H9 (cell line): Measurements from ENCODE around the gene SYT9. TPM values are rescaled to one million over a fixed set of nuclear protein-coding genes. Genes with fewer than 3 reads are reported as not detected.

Experiments used
- DNase-seq: peaks from one replicate; pipeline ENCODE4 v3.0.0-alpha.2; 2017
- H2AFZ ChIP-seq: one replicate; pipeline ENCODE4 v1.6.1; 2013; ENCODE audit warnings: mild to moderate bottlenecking, low read length, control low read depth, moderate library complexity
- H2AK5ac ChIP-seq: 2 replicates; pipeline ENCODE4 v1.6.1; 2013; ENCODE audit warnings: low read length, control low read depth, mixed read lengths; ENCODE audit not compliant: insufficient read length
- H2BK120ac ChIP-seq: one replicate; pipeline ENCODE4 v1.6.1; 2013; ENCODE audit warnings: low read depth, mild to moderate bottlenecking, low read length, control low read depth, inconsistent platforms; ENCODE audit not compliant: poor library complexity, severe bottlenecking
- H2BK12ac ChIP-seq: 2 replicates; pipeline ENCODE4 v1.6.1; 2013; ENCODE audit warnings: low read length, control low read depth, mixed read lengths, low read depth; ENCODE audit not compliant: insufficient read length
- H2BK15ac ChIP-seq: 2 replicates; pipeline ENCODE4 v1.6.1; 2013; ENCODE audit warnings: low read depth, low read length, control low read depth
- H2BK20ac ChIP-seq: one replicate; pipeline ENCODE4 v1.6.1; 2013; ENCODE audit warnings: low read depth, mild to moderate bottlenecking, low read length, control low read depth, inconsistent platforms; ENCODE audit not compliant: poor library complexity, severe bottlenecking
- H2BK5ac ChIP-seq: 2 replicates; pipeline ENCODE4 v1.6.1; 2013; ENCODE audit warnings: low read length, control low read depth, mixed read lengths; ENCODE audit not compliant: insufficient read length
- H3K14ac ChIP-seq: 2 replicates; pipeline ENCODE4 v1.6.1; 2013; ENCODE audit warnings: low read length, control low read depth; ENCODE audit not compliant: insufficient read depth
- H3K18ac ChIP-seq: 2 replicates; pipeline ENCODE4 v1.6.1; 2013; ENCODE audit warnings: low read depth, mild to moderate bottlenecking, mixed read lengths, low read length, control low read depth; ENCODE audit not compliant: insufficient read length
- H3K23ac ChIP-seq: 2 replicates; pipeline ENCODE4 v1.6.1; 2013; ENCODE audit warnings: low read length, control low read depth, mixed read lengths, low read depth; ENCODE audit not compliant: insufficient read length
- H3K23me2 ChIP-seq: 2 replicates; pipeline ENCODE4 v1.6.1; 2013; ENCODE audit warnings: low read depth, mild to moderate bottlenecking, mixed read lengths, low read length, control low read depth; ENCODE audit not compliant: insufficient read length, poor library complexity, severe bottlenecking
- H3K27ac ChIP-seq: 2 replicates; pipeline ENCODE4 v1.5.1; 2013; ENCODE audit warnings: low read length, control low read depth, mixed read lengths, low read depth; ENCODE audit not compliant: insufficient read length
- H3K27me3 ChIP-seq: 2 replicates; pipeline ENCODE4 v1.6.1; 2013; ENCODE audit warnings: low read length, control low read depth, inconsistent platforms; ENCODE audit not compliant: insufficient read depth
- H3K4ac ChIP-seq: 2 replicates; pipeline ENCODE4 v1.6.1; 2013; ENCODE audit warnings: low read depth, mild to moderate bottlenecking, control low read depth, inconsistent platforms, low read length, moderate library complexity
- H3K4me1 ChIP-seq: 2 replicates; pipeline ENCODE4 v1.6.1; 2013; ENCODE audit warnings: low read length, control low read depth, inconsistent platforms; ENCODE audit not compliant: insufficient read depth
- H3K4me2 ChIP-seq: 2 replicates; pipeline ENCODE4 v1.6.1; 2013; ENCODE audit warnings: low read length, control low read depth, mixed read lengths; ENCODE audit not compliant: insufficient read length, insufficient read depth
- H3K56ac ChIP-seq: 2 replicates; pipeline ENCODE4 v1.6.1; 2013; ENCODE audit warnings: low read depth, mild to moderate bottlenecking, mixed read lengths, low read length, control low read depth; ENCODE audit not compliant: insufficient read length
- H3K79me1 ChIP-seq: 2 replicates; pipeline ENCODE4 v1.6.1; 2013; ENCODE audit warnings: low read depth, mild to moderate bottlenecking, moderate library complexity, low read length, control low read depth, inconsistent platforms; ENCODE audit not compliant: insufficient read depth, poor library complexity, severe bottlenecking
- H3K79me2 ChIP-seq: 2 replicates; pipeline ENCODE4 v1.6.1; 2013; ENCODE audit warnings: low read length, control low read depth, inconsistent platforms; ENCODE audit not compliant: insufficient read depth
- H3K9ac ChIP-seq: 2 replicates; pipeline ENCODE4 v1.6.1; 2013; ENCODE audit warnings: low read length, control low read depth, mixed read lengths; ENCODE audit not compliant: insufficient read length; ENCODE audit errors: extremely low read depth
- H3K9me3 ChIP-seq: one replicate; pipeline ENCODE4 v1.6.1; 2013; ENCODE audit warnings: low read depth, low read length, inconsistent platforms; ENCODE audit not compliant: control insufficient read depth
- H3T11ph ChIP-seq: one replicate; pipeline ENCODE4 v1.6.1; 2013; ENCODE audit warnings: mild to moderate bottlenecking, low read length, control low read depth, inconsistent platforms
- H4K20me1 ChIP-seq: one replicate; pipeline ENCODE4 v1.6.1; 2013; ENCODE audit not compliant: control insufficient read depth, insufficient read length, insufficient read depth
- H4K5ac ChIP-seq: 2 replicates; pipeline ENCODE4 v1.6.1; 2013; ENCODE audit warnings: low read depth, mild to moderate bottlenecking, mixed read lengths, low read length, control low read depth; ENCODE audit not compliant: insufficient read length
- H4K8ac ChIP-seq: replicated peaks from 2 replicates; pipeline ENCODE4 v1.6.1; 2013; ENCODE audit warnings: low read length, control low read depth, mixed read lengths, low read depth; ENCODE audit not compliant: insufficient read length
- H4K91ac ChIP-seq: 2 replicates; pipeline ENCODE4 v1.6.1; 2013; ENCODE audit warnings: low read depth, mild to moderate bottlenecking, moderate library complexity, mixed read lengths, low read length, control low read depth; ENCODE audit not compliant: insufficient read length
- H3K27ac Mint-ChIP-seq, 3 experiments: 2 replicates in 2 of 3; 3 replicates in 1 of 3; pipeline ENCODE4 v1.8.0; 2020 to 2021; ENCODE audit warnings: mixed read lengths in 3 of 3, mild to moderate bottlenecking in 1 of 3, moderate library complexity in 1 of 3
- H3K27me3 Mint-ChIP-seq: 2 replicates; pipeline ENCODE4 v1.8.0; 2021; ENCODE audit warnings: low read depth, mild to moderate bottlenecking, moderate library complexity, mixed read lengths
- H3K36me3 Mint-ChIP-seq, 3 experiments: 2 replicates in 2 of 3; 3 replicates in 1 of 3; pipeline ENCODE4 v1.8.0; 2020 to 2021; ENCODE audit warnings: low read depth in 3 of 3, mixed read lengths in 3 of 3; ENCODE audit not compliant: insufficient read depth in 1 of 3
- H3K4me1 Mint-ChIP-seq, 2 experiments: 2 replicates each; pipeline ENCODE4 v1.8.0; 2020; ENCODE audit warnings: mixed read lengths in 2 of 2
- H3K4me3 Mint-ChIP-seq, 2 experiments: 2 replicates in 1 of 2; 3 replicates in 1 of 2; pipeline ENCODE4 v1.8.0; 2020 to 2021; ENCODE audit warnings: mild to moderate bottlenecking in 2 of 2, mixed read lengths in 2 of 2, moderate library complexity in 1 of 2
- H3K9me3 Mint-ChIP-seq, 2 experiments: 2 replicates in 1 of 2; 3 replicates in 1 of 2; pipeline ENCODE4 v1.8.0; 2020; ENCODE audit warnings: mild to moderate bottlenecking in 2 of 2, mixed read lengths in 2 of 2, moderate library complexity in 1 of 2
- CTCF ChIP-seq: fragments of 200-600 bp; sonication (generic); conservative IDR thresholded peaks from 3 replicates; pipeline ENCODE4 v1.8.0; 2021; ENCODE audit warnings: antibody characterized with exemption, mild to moderate bottlenecking
- WGBS: extraction: QIAGEN DNeasy Blood & Tissue Kit; methylation state at CpG from one replicate; pipeline ENCODE4 v1.1.7; 2013; ENCODE audit warnings: missing lambda C conversion rate, low lambda C conversion rate, mixed read lengths; ENCODE audit not compliant: insufficient read length; ENCODE audit errors: extremely low coverage; 5-methylcytosine and 5-hydroxymethylcytosine counted together
- total RNA-seq: library from RNA; stranded (reverse); gene quantifications from 2 replicates; pipeline ENCODE4 v1.2.1, GENCODE V29; 2021

SYT9 gene
- total RNA-seq, 1 experiment from 2014 or later: 0.63 TPM

- no peak overlapping the region for H2BK12ac ChIP-seq
- H3T11ph ChIP-seq: no peak overlapping the region
- no peaks in the 10 kb centered on the region for H3K79me1 ChIP-seq
- H3K4ac ChIP-seq: no peak overlapping the region
- no peak overlapping the region for H3K4me2 ChIP-seq
- no peak overlapping the region for H2BK120ac ChIP-seq
- H3K4me1 Mint-ChIP-seq: peaks cover 0 to 3% of the 10 kb centered on the region in 2 experiments; a peak in 1 of 4 replicates
- TF ChIP-seq CTCF: no peak
- H3K14ac ChIP-seq: no peak overlapping the region
- no peaks in the 10 kb centered on the region for H3K23me2 ChIP-seq
- peaks cover 13 to 14% of the 10 kb centered on the region in 2 experiments for H3K9me3 Mint-ChIP-seq
- H4K20me1 ChIP-seq: no peaks in the 10 kb centered on the region
- H2BK5ac ChIP-seq: no peak overlapping the region
- peaks cover 0 to 4% (median 3%) of the 10 kb centered on the region in 3 experiments; a peak in 2 of 7 replicates for H3K36me3 Mint-ChIP-seq
- H3K27me3 ChIP-seq: no peaks in the 10 kb centered on the region
- WGBS: no CpG with 5 or more reads among the region's 1 CpG
- no peak overlapping the region for H3K4me3 Mint-ChIP-seq
- no peak overlapping the region for H2BK20ac ChIP-seq
- H3K79me2 ChIP-seq: no peaks in the 10 kb centered on the region
- H3K9me3 ChIP-seq: no peaks in the 10 kb centered on the region
- H2AFZ ChIP-seq: no peak overlapping the region
- no peak overlapping the region for H3K23ac ChIP-seq
- no peak overlapping the region for H3K18ac ChIP-seq
- H4K5ac ChIP-seq: no peak overlapping the region
- peaks cover 2% of the 10 kb centered on the region; the same call in 1 of the 2 replicates for H3K27me3 Mint-ChIP-seq
- no peak overlapping the region for H3K27ac ChIP-seq
- no peak overlapping the region for H2BK15ac ChIP-seq
- no peak overlapping the region for H2AK5ac ChIP-seq
- no peak overlapping the region for H4K91ac ChIP-seq
- no peak overlapping the region for H3K56ac ChIP-seq
- H3K4me1 ChIP-seq: no peaks in the 10 kb centered on the region
- no peak for DNase-seq
- no peak overlapping the region for H3K9ac ChIP-seq
- no peak overlapping the region for H4K8ac ChIP-seq
- H3K27ac Mint-ChIP-seq: no peak overlapping the region; a peak in 1 of 7 replicates
Measured at GRCh38 chr11:7376386-7376785, 124.7 kb downstream of the SYT9 start.
